Effector memory CD8-positive, alpha-beta T cell (primary cell): ENCODE results near the gene ADCK2.
"Not testable (repeated sequence)": the region's sequence is repeated elsewhere in the genome, so short reads cannot be mapped to it uniquely, and the experiment has no call there.

Source experiments
- ATAC-seq: fragments of 150-1000 bp; cut with Tn5 transposase; replicated peaks from 2 replicates; pipeline ENCODE4 v1.10.0; 2021; ENCODE audit warnings: mild to moderate bottlenecking, moderate library complexity
- DNase-seq, 3 experiments: peaks; one replicate each; pipeline ENCODE4 v3.0.0; 2021
- H3K27ac Mint-ChIP-seq, 2 donors: one replicate each; pipeline ENCODE4 v1.8.0; 2022; ENCODE audit warnings: mild to moderate bottlenecking in 2 of 2, mixed read lengths in 2 of 2, moderate library complexity in 2 of 2
- H3K27me3 Mint-ChIP-seq, 2 donors: one replicate each; pipeline ENCODE4 v1.8.0; 2022; ENCODE audit warnings: mixed read lengths in 2 of 2
- H3K36me3 Mint-ChIP-seq: one replicate; pipeline ENCODE4 v1.8.0; 2022; ENCODE audit warnings: mild to moderate bottlenecking, moderate library complexity, mixed read lengths; ENCODE audit not compliant: insufficient read depth
- H3K4me1 Mint-ChIP-seq, 2 donors: one replicate each; pipeline ENCODE4 v1.8.0; 2022; ENCODE audit warnings: low read depth in 2 of 2, mixed read lengths in 2 of 2
- H3K4me3 Mint-ChIP-seq, 2 donors: one replicate each; pipeline ENCODE4 v1.8.0; 2022; ENCODE audit warnings: mild to moderate bottlenecking in 2 of 2, mixed read lengths in 2 of 2, moderate library complexity in 2 of 2
- H3K9me3 Mint-ChIP-seq, 2 donors: one replicate each; pipeline ENCODE4 v1.8.0; 2022; ENCODE audit warnings: mixed read lengths in 2 of 2

Gene ADCK2

DNA sequence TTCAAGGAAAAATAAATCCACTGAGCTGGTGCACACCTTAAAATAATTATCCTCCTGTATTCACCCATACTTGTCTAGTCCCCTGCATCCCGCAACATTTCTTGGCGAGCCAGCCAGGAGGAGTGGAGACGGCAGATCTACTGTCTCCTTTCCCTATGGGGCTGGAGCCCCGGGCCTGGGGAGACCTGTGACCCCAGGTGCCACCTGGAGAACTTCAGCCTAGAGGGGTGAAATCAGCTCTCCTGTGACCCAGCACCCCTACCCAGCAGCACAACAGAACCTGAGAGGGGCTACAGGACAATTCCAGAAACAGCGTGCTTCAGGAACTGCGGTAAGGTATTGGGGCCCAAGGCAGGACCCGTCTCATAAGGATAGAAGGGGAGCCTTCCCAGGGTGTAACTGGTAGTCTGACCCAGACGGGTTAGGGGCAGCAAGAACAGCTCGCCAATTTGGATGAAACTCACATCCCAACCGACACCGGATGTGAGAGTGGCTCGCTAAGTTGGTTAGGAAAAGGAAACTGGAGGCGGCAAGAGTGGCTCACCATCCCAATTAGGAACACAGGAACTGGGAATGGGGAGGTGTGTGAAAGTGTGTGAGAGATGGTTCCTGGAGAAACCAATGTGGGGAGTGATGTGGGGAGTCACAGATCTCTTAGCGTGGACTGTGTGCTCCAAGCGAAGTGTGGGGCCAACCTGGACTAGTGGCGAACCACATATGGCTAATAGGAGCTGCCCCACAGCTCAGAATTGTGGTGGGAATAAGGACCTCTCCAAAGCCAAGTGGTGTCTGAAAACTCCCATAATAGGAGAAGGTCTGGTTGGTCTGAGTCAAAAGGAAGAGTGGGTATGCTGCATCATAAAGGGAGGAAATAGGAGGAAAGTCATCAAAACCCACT is 17.0 kb upstream of the ADCK2 start:
- peak overlapping the region; percentile 73 to 80 for H3K4me3 Mint-ChIP-seq
- no peaks in the 10 kb centered on the region for H3K9me3 Mint-ChIP-seq
- peaks cover 17 to 22% of the 10 kb centered on the region in 2 donors for H3K4me1 Mint-ChIP-seq
- DNase-seq (no peak), ATAC-seq (no peak)
- H3K36me3 Mint-ChIP-seq: no peaks in the 10 kb centered on the region
- H3K27ac Mint-ChIP-seq: peak overlapping the region; percentile 57 to 87
- peaks cover 17 to 31% of the 10 kb centered on the region in 2 donors for H3K27me3 Mint-ChIP-seq

DNA sequence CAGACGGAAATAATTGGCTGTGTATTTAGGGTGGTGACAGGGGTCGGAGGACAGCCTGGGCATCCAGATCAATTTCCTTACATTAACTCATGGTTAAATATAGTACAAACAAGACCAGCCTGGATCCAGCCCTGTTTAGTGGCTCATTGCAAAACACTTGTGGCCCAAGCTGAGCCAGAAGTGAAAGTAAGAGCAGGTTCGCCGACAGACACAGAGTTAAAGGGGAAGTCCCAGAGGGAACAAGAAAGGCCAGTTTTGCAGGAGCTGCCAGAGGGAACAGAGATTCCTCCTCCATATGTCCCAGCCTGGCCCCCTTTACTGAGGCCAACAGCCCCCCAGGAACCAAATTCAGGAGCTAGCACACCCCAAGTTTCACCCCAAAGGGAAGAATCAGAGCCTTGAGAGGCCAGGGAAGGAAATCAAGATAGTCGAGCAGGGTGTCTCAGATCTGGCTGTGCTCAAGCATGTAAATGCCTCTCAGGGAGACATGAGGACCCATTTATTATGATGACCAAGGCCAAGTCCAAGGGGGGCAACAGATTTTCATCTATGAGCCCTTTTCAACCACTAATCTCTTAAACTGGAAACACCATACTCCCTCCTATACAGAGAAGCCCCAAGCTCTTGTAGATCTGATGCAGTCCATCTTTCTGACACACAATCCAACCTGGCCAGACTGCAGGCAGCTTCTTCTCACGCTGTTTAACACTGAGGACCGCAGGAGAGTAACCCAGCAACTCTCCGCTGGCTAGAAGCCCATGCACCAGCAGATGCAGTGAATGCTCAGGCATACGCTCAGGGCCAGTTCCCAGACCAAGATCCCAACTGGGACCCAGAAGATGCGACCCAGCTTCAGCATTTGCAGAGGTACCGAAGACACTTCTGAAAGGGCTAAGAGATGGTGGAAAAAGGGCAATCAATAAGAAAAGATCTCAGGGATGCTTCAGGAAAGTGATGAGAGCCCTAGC is 15.9 kb upstream of the ADCK2 start:
- Mint-ChIP-seq H3K27me3 (peaks cover 17 to 26% of the 10 kb centered on the region in 2 donors), H3K36me3 (no peaks in the 10 kb centered on the region), H3K9me3 (no peaks in the 10 kb centered on the region), H3K27ac (peak overlapping the region; percentile 57 to 87), H3K4me3 (peak overlapping the region; percentile 73 to 80), H3K4me1 (peaks cover 17 to 22% of the 10 kb centered on the region in 2 donors)
- DNase-seq (peak in 2 of 3 experiments; percentile 16 to 20), ATAC-seq (peak; percentile 86)

DNA sequence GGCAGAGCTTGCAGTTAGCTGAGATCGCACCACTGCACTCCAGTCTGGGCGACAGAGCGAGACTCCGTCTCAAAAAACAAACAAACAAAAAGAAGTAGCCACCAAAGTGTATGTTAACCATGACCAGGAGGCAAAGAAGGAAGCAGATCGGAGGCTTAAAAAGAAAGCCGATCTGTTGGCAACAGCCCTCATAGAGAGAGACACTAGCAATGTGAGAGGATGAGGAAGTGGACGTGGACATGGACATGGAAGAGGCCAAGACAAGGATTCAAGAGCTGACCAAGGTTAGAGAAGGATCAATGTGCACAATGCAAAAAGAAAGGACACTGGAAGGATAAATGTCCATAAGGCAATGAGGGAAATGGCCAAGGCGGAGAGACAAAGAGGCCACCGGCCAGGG is 14.9 kb upstream of the ADCK2 start:
- H3K27ac Mint-ChIP-seq: peak overlapping the region in 1 of 2 donors; percentile 87
- no peak for DNase-seq
- ATAC-seq: no peak
- H3K36me3 Mint-ChIP-seq: no peaks in the 10 kb centered on the region
- H3K4me1 Mint-ChIP-seq: peaks cover 17 to 22% of the 10 kb centered on the region in 2 donors
- H3K4me3 Mint-ChIP-seq: no peak overlapping the region
- peaks cover 17 to 23% of the 10 kb centered on the region in 2 donors for H3K27me3 Mint-ChIP-seq
- H3K9me3 Mint-ChIP-seq: no peaks in the 10 kb centered on the region

DNA sequence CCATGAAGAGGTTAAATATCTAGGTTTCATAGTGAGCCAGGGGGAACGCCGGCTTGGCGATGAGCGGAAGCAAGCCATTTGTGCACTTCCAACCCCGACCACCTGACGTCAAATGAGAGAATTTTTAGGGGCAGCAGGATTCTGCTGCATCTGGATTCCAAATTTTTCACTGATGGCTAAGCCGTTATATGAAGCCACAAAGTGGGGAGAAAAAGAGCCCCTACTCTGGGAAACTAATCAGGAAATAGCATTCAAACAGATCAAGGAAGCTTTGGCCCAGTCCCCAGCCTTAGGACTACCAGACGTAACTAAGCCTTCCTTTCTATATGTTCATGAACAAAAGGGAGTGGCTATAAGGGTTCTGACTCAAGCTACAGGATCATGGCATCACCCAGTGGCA is 12.9 kb upstream of the ADCK2 start:
- H3K4me3 Mint-ChIP-seq: no peak overlapping the region
- peaks cover 13 to 25% of the 10 kb centered on the region in 2 donors for H3K27me3 Mint-ChIP-seq
- peaks cover 12 to 18% of the 10 kb centered on the region in 2 donors for H3K4me1 Mint-ChIP-seq
- no peaks in the 10 kb centered on the region for H3K9me3 Mint-ChIP-seq
- DNase-seq: no peak
- no peak overlapping the region for H3K27ac Mint-ChIP-seq
- H3K36me3 Mint-ChIP-seq: no peaks in the 10 kb centered on the region
- no peak for ATAC-seq

DNA sequence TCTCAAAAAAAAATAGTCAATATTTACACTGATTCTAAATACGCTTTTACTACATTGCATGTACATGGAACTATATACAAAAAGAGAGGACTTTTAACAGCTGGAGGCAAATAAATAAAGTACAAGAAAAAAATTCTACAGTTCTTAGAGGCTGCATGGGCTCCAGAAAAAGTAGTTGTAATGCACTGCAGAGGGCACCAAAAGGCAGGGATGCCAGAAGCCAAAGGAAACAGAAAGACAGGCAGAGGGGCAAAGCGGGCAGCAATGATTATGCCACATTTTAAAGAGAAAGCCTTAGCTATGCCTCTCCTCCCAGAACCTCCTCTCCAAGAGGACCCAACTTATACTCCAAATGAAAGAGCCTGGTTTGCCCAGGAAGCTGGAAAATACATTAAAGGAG is 11.6 kb upstream of the ADCK2 start:
- H3K4me1 Mint-ChIP-seq: peaks cover 6 to 12% of the 10 kb centered on the region in 2 donors
- no peak overlapping the region for H3K27ac Mint-ChIP-seq
- DNase-seq: no peak
- no peak overlapping the region for H3K4me3 Mint-ChIP-seq
- H3K36me3 Mint-ChIP-seq: no peaks in the 10 kb centered on the region
- H3K9me3 Mint-ChIP-seq: no peaks in the 10 kb centered on the region
- H3K27me3 Mint-ChIP-seq: peaks cover 13 to 31% of the 10 kb centered on the region in 2 donors
- ATAC-seq: no peak

DNA sequence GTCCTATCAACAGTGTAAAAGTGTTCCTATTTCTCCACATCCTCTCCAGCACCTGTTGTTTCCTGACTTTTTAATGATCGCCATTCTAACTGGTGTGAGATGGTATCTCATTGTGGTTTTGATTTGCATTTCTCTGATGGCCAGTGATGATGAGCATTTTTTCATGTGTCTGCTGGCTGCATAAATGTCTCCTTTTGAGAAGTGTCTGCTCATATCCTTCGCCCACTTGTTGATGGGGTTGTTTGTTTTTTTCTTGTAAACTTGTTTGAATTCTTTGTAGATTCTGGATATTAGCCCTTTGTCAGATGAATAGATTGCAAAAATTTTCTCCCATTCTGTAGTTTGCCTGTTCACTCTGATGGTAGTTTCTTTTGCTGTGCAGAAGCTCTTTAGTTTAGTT is 9.8 kb upstream of the ADCK2 start:
- H3K4me1 Mint-ChIP-seq, H3K9me3 Mint-ChIP-seq, DNase-seq, H3K36me3 Mint-ChIP-seq, H3K4me3 Mint-ChIP-seq, H3K27ac Mint-ChIP-seq, ATAC-seq: not testable (repeated sequence)
- H3K27me3 Mint-ChIP-seq: peaks cover 3 to 20% of the 10 kb centered on the region in 2 donors

DNA sequence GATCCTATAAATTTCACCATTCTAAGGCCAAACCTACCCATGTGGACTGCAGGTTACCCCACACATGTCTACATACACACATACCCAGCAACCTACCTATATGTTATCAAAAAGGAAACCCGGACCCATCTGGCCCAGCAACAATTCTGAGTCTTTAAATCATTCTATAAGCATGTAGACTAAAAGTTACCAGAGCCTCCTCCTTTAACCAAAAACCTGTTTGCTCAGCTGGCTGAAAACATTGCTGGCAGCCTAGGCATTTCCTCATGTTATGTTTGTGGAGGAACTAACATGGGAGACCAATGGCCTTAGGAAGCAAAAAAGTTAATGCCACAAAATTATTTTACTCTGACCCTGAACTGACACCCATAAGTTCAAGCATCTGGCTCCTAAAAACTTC is 5.3 kb upstream of the ADCK2 start:
- Mint-ChIP-seq H3K9me3 (no peaks in the 10 kb centered on the region), H3K27me3 (peaks cover 0 to 9% of the 10 kb centered on the region in 2 donors), H3K4me1 (no peaks in the 10 kb centered on the region), H3K27ac (no peak overlapping the region), H3K4me3 (no peak overlapping the region), H3K36me3 (no peaks in the 10 kb centered on the region)
- no peak for DNase-seq
- no peak for ATAC-seq

DNA sequence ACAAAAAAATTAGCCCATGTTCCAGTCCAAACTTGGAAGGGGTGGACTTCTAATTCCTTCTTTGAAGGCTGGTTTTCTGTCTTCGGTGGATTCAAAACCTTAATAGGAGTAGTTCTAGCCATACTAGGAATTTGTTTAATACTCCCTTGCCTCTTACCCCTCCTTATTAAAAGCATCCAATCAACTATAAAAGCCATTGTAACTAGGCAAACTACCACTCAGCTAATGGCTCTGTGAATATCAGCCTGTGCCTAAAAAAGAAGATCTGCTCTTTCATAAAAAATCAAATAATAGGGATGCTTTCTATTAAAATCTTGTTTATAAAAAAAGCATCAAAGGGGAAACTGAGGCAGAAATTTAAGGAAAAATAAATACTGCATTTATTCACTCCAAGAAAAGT is 4.1 kb upstream of the ADCK2 start:
- H3K36me3 Mint-ChIP-seq: no peaks in the 10 kb centered on the region
- peaks cover 0 to 2% of the 10 kb centered on the region in 2 donors for H3K4me1 Mint-ChIP-seq
- H3K27ac Mint-ChIP-seq: no peak overlapping the region
- no peak for ATAC-seq
- DNase-seq: no peak
- H3K9me3 Mint-ChIP-seq: no peaks in the 10 kb centered on the region
- H3K27me3 Mint-ChIP-seq: peaks cover 0 to 9% of the 10 kb centered on the region in 2 donors
- H3K4me3 Mint-ChIP-seq: no peak overlapping the region

DNA sequence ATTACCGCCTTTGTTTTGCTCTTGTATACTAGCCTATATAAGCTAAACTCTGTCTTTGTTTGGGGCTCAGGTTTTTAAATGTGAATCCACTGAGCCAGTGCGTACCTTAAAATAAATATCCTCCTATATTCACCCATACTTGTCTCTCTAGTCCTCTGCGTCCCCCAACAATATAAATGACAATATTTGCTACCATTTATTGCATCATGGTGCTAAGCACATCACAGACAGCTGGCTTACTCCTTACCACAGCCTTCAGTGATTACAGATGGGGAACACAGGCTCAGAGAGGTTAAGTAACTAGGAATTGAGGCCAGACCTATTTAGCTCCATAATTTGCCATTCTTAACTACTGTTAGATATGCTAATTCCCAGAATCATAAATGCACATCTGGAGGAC is 3.4 kb upstream of the ADCK2 start:
- no peak overlapping the region for H3K27ac Mint-ChIP-seq
- no peak overlapping the region for H3K4me3 Mint-ChIP-seq
- DNase-seq (no peak), ATAC-seq (no peak)
- H3K4me1 Mint-ChIP-seq: peaks cover 3 to 9% of the 10 kb centered on the region in 2 donors
- H3K27me3 Mint-ChIP-seq: peaks cover 0 to 9% of the 10 kb centered on the region in 2 donors
- H3K9me3 Mint-ChIP-seq: no peaks in the 10 kb centered on the region
- H3K36me3 Mint-ChIP-seq: no peaks in the 10 kb centered on the region

DNA sequence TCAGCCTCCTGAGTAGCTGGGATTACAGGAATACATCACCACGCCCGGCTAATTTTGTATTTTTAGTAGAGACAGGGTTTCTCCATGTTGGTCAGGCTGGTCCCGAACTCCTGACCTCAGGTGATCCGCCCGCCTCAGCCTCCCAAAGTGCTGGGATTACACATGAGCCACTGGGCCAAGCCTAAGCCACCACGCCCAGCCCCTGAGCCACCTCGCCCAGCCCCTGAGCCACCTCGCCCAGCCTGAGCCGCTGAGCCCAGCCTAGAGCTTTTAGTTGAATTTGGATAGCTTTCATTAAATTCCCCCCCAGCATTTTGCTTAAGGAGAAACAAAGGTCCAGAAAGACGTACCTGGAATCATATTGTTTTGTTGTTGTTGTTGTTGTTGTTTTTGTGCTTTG is 2.9 kb upstream of the ADCK2 start:
- H3K36me3 Mint-ChIP-seq, H3K27ac Mint-ChIP-seq, H3K27me3 Mint-ChIP-seq, DNase-seq, ATAC-seq, H3K4me3 Mint-ChIP-seq, H3K9me3 Mint-ChIP-seq: not testable (repeated sequence)
- H3K4me1 Mint-ChIP-seq: peaks cover 8 to 13% of the 10 kb centered on the region in 2 donors

DNA sequence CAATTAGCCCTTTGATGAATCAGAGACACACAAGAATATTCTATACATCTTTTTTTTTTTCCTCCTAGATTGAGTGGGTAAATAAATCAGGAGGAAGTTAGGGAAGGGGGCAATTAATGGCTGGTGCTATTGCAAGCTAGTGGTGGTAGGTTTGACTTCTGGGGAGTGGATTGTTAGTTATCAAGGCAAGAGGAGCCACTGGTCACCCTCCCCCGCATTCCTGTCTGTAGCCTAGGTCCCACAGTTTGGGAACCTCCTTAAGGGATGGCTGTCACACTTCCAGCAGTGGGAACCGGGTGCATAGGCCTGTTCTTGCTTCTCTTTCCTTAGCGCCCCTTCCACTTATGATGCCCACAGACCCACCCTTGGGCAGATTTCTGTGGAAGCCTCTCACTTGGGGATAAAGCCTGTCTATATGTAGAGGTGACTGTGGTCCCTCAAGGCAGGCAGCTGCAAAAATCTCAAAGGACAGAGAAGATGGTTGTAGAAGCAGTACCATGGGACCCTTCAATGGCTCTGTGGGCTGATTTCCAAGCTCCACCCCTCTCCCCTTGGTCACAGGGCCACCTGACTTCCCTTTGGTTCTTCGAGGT is 2.3 kb upstream of the ADCK2 start:
- H3K4me3 Mint-ChIP-seq: no peak overlapping the region
- peaks cover 3% of the 10 kb centered on the region for H3K36me3 Mint-ChIP-seq
- H3K9me3 Mint-ChIP-seq: no peaks in the 10 kb centered on the region
- DNase-seq (no peak), ATAC-seq (no peak)
- H3K27ac Mint-ChIP-seq: no peak overlapping the region
- peaks cover 0 to under 1% of the 10 kb centered on the region in 2 donors for H3K27me3 Mint-ChIP-seq
- peaks cover 10 to 16% of the 10 kb centered on the region in 2 donors for H3K4me1 Mint-ChIP-seq

DNA sequence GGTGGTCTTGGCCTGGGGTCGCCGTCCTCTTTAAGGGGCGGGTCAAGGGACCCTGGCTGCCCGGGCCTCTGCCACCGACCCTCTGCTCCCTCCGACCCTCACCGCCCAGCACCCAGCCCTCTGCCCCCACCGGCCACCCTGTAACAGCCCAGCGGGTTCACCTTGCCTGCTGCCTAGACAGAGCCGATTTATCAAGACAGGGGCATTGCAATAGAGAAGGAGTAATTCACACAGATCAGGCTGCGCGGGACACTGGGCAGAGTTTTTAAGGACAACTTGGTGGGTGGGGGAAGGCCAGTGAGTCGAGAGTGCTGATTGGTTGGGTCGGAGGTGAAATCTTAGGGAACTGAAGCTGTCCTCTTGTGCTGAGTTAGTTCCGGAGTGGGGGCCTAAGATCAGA is 779 bp upstream of the ADCK2 start:
- no peaks in the 10 kb centered on the region for H3K9me3 Mint-ChIP-seq
- DNase-seq (no peak), ATAC-seq (no peak)
- H3K4me1 Mint-ChIP-seq: peaks cover 16 to 17% of the 10 kb centered on the region in 2 donors
- H3K27ac Mint-ChIP-seq: peak overlapping the region in 1 of 2 donors; percentile 10
- peak overlapping the region; percentile 61 to 86 for H3K4me3 Mint-ChIP-seq
- no peaks in the 10 kb centered on the region for H3K27me3 Mint-ChIP-seq
- H3K36me3 Mint-ChIP-seq: peaks cover 3% of the 10 kb centered on the region
